HepG2 (cell line): ENCODE data around the gene TSHZ2. TPM values are rescaled to one million over a fixed set of nuclear protein-coding genes. Genes with fewer than 3 reads are reported as not detected.
A peak's percentile ranks its signal among the peaks of the same experiment; 100 is the strongest.

Experiments used
- ATAC-seq: fragments of 200-7000 bp; cut with Tn5 transposase; 3 replicates; pipeline ENCODE4 v1.9.1; 2020; ENCODE audit warnings: mild to moderate bottlenecking, moderate library complexity
- BruUV-seq: library from RNA; stranded (reverse); fragments of 400-500 nt; replicated peaks from 2 replicates; lab custom pipeline; 2021; lab: Mats Ljungman, UMichigan
- CTCF ChIA-PET: fragments of 300-600 bp; formaldehyde crosslinking; extraction: SDS; loops from one replicate; lab custom pipeline; 2021; ENCODE audit warnings: low total read pairs, inconsistent platforms, low intra/inter-chr PET ratio; lab: Yijun Ruan, JAX
- POLR2A ChIA-PET: fragments of 350-600 bp; sonication (Branson Sonifier 250); formaldehyde crosslinking; loops from one replicate; lab custom pipeline; 2020; ENCODE audit warnings: antibody characterized with exemption, inconsistent platforms; lab: Yijun Ruan, JAX
- DNase-seq: peaks from one replicate; pipeline ENCODE4 v3.0.0-alpha.2; 2015; ENCODE audit warnings: low spot score
- FAIRE-seq: peaks from 3 replicates; lab custom pipeline; 2011; peaks lifted over from hg19 to GRCh38; lab: Jason Lieb, UNC
- H2AFZ ChIP-seq: one replicate; pipeline ENCODE4 v1.6.1; 2011; ENCODE audit warnings: low read length, inconsistent platforms
- H3K27ac ChIP-seq: fragments of 300-600 bp; 3 replicates; pipeline ENCODE4 v1.8.0; 2011; ENCODE audit warnings: mixed run types, mild to moderate bottlenecking, mixed read lengths, low read length, inconsistent platforms; ENCODE audit not compliant: insufficient read depth; ENCODE audit errors: extremely low read length
- H3K27me3 ChIP-seq, 2 experiments: fragments of 200-600 bp in 1 of 2; 2 replicates in 1 of 2; 3 replicates in 1 of 2; pipeline versions ENCODE4 v1.6.0 to v1.8.0; 2011; ENCODE audit warnings: low read length in 2 of 2, mild to moderate bottlenecking in 2 of 2, moderate library complexity in 2 of 2, inconsistent platforms in 1 of 2; ENCODE audit not compliant: insufficient read depth in 2 of 2, control insufficient read depth in 1 of 2
- H3K36me3 ChIP-seq, 2 experiments: fragments of 200-600 bp in 1 of 2; replicated peaks in 1 of 2; 2 replicates in 1 of 2; 3 replicates in 1 of 2; pipeline versions ENCODE4 v1.5.1 to v1.8.0; 2011; ENCODE audit warnings: low read length in 2 of 2, inconsistent platforms in 1 of 2; ENCODE audit not compliant: insufficient read depth in 2 of 2, control insufficient read depth in 1 of 2
- H3K4me1 ChIP-seq: 2 replicates; pipeline ENCODE4 v1.5.1; 2012; ENCODE audit warnings: low read length, inconsistent platforms; ENCODE audit not compliant: insufficient read depth
- H3K4me2 ChIP-seq: 2 replicates; pipeline ENCODE4 v1.6.0; 2011; ENCODE audit warnings: low read depth, low read length, inconsistent platforms
- H3K4me3 ChIP-seq, 3 experiments: fragments of 200-600 bp in 1 of 3; sonication (generic), shearing (Covaris generic) in 1 of 3; replicated peaks in 1 of 3; 2 replicates each; pipeline ENCODE4 v1.5.1; 2011 to 2016; ENCODE audit warnings: low read length in 3 of 3, inconsistent platforms in 2 of 3, low read depth in 2 of 3, mild to moderate bottlenecking in 2 of 3, control low read depth in 1 of 3, mixed read lengths in 1 of 3; ENCODE audit not compliant: insufficient read depth in 1 of 3
- H3K79me2 ChIP-seq: one replicate; pipeline ENCODE4 v1.6.1; 2011; ENCODE audit warnings: low read length, inconsistent platforms; ENCODE audit not compliant: insufficient read depth
- H3K9ac ChIP-seq: 2 replicates; pipeline ENCODE4 v1.6.0; 2011; ENCODE audit warnings: mild to moderate bottlenecking, low read depth, low read length, inconsistent platforms; ENCODE audit not compliant: insufficient read depth
- H3K9me3 ChIP-seq: 2 replicates; pipeline ENCODE4 v1.5.1; 2012; ENCODE audit warnings: mild to moderate bottlenecking, low read length
- H4K20me1 ChIP-seq: 2 replicates; pipeline ENCODE4 v1.6.0; 2011; ENCODE audit warnings: inconsistent platforms, mild to moderate bottlenecking, low read length, moderate library complexity; ENCODE audit not compliant: insufficient read depth
- ATF6 ChIP-seq: sonication (generic); formaldehyde crosslinking; conservative IDR thresholded peaks from 2 replicates; pipeline ENCODE4 v1.4.0; 2020; ENCODE audit warnings: missing genetic modification reagents
- FOXM1 ChIP-seq: sonication (generic); formaldehyde crosslinking; IDR thresholded peaks from 2 replicates; pipeline ENCODE4 v1.5.0; 2020; ENCODE audit warnings: missing genetic modification reagents
- GPN1 ChIP-seq: sonication (generic); formaldehyde crosslinking; IDR thresholded peaks from 2 replicates; pipeline ENCODE4 v1.5.1; 2020; ENCODE audit warnings: missing genetic modification reagents, borderline replicate concordance
- HBP1 ChIP-seq: IDR thresholded peaks from 2 replicates; pipeline ENCODE4 v1.6.1; 2016; ENCODE audit warnings: low read depth, control low read depth
- HNRNPK ChIP-seq: fragments of 200-400 bp; formaldehyde crosslinking; IDR thresholded peaks from 2 replicates; pipeline ENCODE4 v1.6.1; 2018; ENCODE audit warnings: low read length, low read depth, moderate library complexity, mild to moderate bottlenecking; ENCODE audit not compliant: poor library complexity, severe bottlenecking
- ISX ChIP-seq: sonication (generic); formaldehyde crosslinking; conservative IDR thresholded peaks from 2 replicates; pipeline ENCODE4 v1.5.0; 2020; ENCODE audit warnings: missing genetic modification reagents
- NRL ChIP-seq: sonication (generic); formaldehyde crosslinking; IDR thresholded peaks from 2 replicates; pipeline ENCODE4 v1.5.0; 2020; ENCODE audit warnings: missing genetic modification reagents, mild to moderate bottlenecking, moderate library complexity, borderline replicate concordance
- PAX8 ChIP-seq: sonication (generic); formaldehyde crosslinking; IDR thresholded peaks from 2 replicates; pipeline ENCODE4 v1.8.0; 2022; ENCODE audit warnings: mild to moderate bottlenecking, missing genetic modification reagents, borderline replicate concordance
- PPARG ChIP-seq: conservative IDR thresholded peaks from 2 replicates; pipeline ENCODE4 v1.6.1; 2016; ENCODE audit warnings: missing biosample characterization, missing genetic modification reagents
- PRPF4 ChIP-seq: fragments of 200-400 bp; formaldehyde crosslinking; IDR thresholded peaks from 2 replicates; pipeline ENCODE4 v1.6.1; 2016; ENCODE audit warnings: low read length, low read depth; ENCODE audit not compliant: poor library complexity, severe bottlenecking
- TBX2 ChIP-seq: sonication (generic); formaldehyde crosslinking; IDR thresholded peaks from 2 replicates; pipeline ENCODE4 v1.5.0; 2020; ENCODE audit warnings: missing genetic modification reagents, mild to moderate bottlenecking, borderline replicate concordance
- ZBTB26 ChIP-seq: IDR thresholded peaks from 2 replicates; pipeline ENCODE4 v1.6.1; 2016; ENCODE audit warnings: missing compliant biosample characterization, missing genetic modification reagents, borderline replicate concordance
- ZNF10 ChIP-seq: sonication (generic); formaldehyde crosslinking; IDR thresholded peaks from 2 replicates; pipeline ENCODE4 v1.4.0; 2020; ENCODE audit warnings: mild to moderate bottlenecking, low read depth, missing genetic modification reagents, borderline replicate concordance
- ZNF275 ChIP-seq: sonication (generic); formaldehyde crosslinking; IDR thresholded peaks from 2 replicates; pipeline ENCODE4 v1.8.0; 2022; ENCODE audit warnings: missing genetic modification reagents, mild to moderate bottlenecking, inconsistent platforms, borderline replicate concordance
- WGBS: methylation state at CpG from one replicate; pipeline ENCODE4 v1.1.6; 2017; ENCODE audit warnings: low lambda C conversion rate; 5-methylcytosine and 5-hydroxymethylcytosine counted together
- in situ Hi-C: cut with HindIII; loops from 2 replicates; pipeline ENCODE4 v1.10.0; 2017; ENCODE audit warnings: low pct_unique_long_range_greater_than_20kb; ENCODE audit not compliant: extremely low pct_ligation_motif_present
- intact Hi-C: fragments of 100-400 bp; cut with micrococcal nuclease; formaldehyde crosslinking; loops from one replicate; pipeline ENCODE4 v1.10.0; 2022; ENCODE audit not compliant: unreplicated experiment
- polyA plus RNA-seq, 8 experiments: library from polyadenylated mRNA; depleted of rRNA in 3 of 8; stranded (reverse) in 7 of 8; unstranded in 1 of 8; fragments of >200 nt; fragmentation: Illumina TruSeq in 4 of 8; extraction: Trizol in 4 of 8; gene quantifications; 2 replicates each; pipeline versions ENCODE4 v1.2.1 to v1.2.3, GENCODE V29; 2011 to 2016; ENCODE audit warnings: low read depth in 4 of 8, missing spikeins in 1 of 8, mixed read lengths in 1 of 8; ENCODE audit not compliant: insufficient read depth in 1 of 8
- total RNA-seq, 5 experiments: library from RNA; depleted of rRNA; stranded (reverse); fragments of >200 nt; fragmentation: Illumina TruSeq; extraction: Trizol; gene quantifications; 2 replicates each; pipeline ENCODE4 v1.2.3, GENCODE V29; 2016; ENCODE audit warnings: low read depth in 1 of 5

The TSHZ2 gene
- total and polyA plus RNA-seq, 2 of the 13 experiments (the other 11 are each of a cell fraction or from before 2014, with no cell fraction given): 0.01 TPM; not detected in 1

GRCh38 chr20:53099856-53100255 is 127.7 kb downstream of the TSHZ2 start (continued):
- no peak for TF ChIP-seq HBP1 (CRISPR knock-in tag)
- no peak for TF ChIP-seq GPN1 (CRISPR knock-in tag)
- TF ChIP-seq TBX2 (CRISPR knock-in tag): no peak
- TF ChIP-seq ATF6 (CRISPR knock-in tag): no peak
- no peak for TF ChIP-seq PAX8
- TF ChIP-seq ZBTB26 (CRISPR knock-in tag): no peak
- no peak for TF ChIP-seq FOXM1 (CRISPR knock-in tag)
- no peak for TF ChIP-seq ISX (CRISPR knock-in tag)

GRCh38 chr20:53100476-53100911 is 128.3 kb downstream of the TSHZ2 start:
- ChIA-PET POLR2A (no interaction called here), CTCF (no interaction called here)
- H3K9ac ChIP-seq: no peak overlapping the region
- in situ Hi-C loops: no loop called here
- H4K20me1 ChIP-seq: no peaks in the 10 kb centered on the region
- H3K36me3 ChIP-seq: no peaks in the 10 kb centered on the region
- DNase-seq (no peak), FAIRE-seq (no peak), ATAC-seq (no peak)
- H2AFZ ChIP-seq: no peak overlapping the region
- 8% methylated on average over 3 of the region's 3 CpGs for WGBS
- no peaks in the 10 kb centered on the region; a peak in 1 of 5 replicates for H3K27me3 ChIP-seq
- H3K4me2 ChIP-seq: no peak overlapping the region
- H3K9me3 ChIP-seq: no peaks in the 10 kb centered on the region
- H3K4me3 ChIP-seq: no peak overlapping the region
- H3K27ac ChIP-seq: no peak overlapping the region
- no TSS peak for BruUV-seq
- TF ChIP-seq HNRNPK: peak; percentile 21
- TF ChIP-seq NRL (CRISPR knock-in tag): no peak
- no peak for TF ChIP-seq ZNF10 (CRISPR knock-in tag)
- TF ChIP-seq PRPF4: no peak
- TF ChIP-seq ZNF275 (CRISPR knock-in tag): no peak
- no peak for TF ChIP-seq PPARG (CRISPR knock-in tag)
- TF ChIP-seq, all 625 proteins: peak for 1
- H3K4me1 ChIP-seq: no peaks in the 10 kb centered on the region
- intact Hi-C loops: no loop called here
- H3K79me2 ChIP-seq: no peaks in the 10 kb centered on the region
